ENCODE data around the gene KRTAP19-7.

KRTAP19-7 gene

DNA sequence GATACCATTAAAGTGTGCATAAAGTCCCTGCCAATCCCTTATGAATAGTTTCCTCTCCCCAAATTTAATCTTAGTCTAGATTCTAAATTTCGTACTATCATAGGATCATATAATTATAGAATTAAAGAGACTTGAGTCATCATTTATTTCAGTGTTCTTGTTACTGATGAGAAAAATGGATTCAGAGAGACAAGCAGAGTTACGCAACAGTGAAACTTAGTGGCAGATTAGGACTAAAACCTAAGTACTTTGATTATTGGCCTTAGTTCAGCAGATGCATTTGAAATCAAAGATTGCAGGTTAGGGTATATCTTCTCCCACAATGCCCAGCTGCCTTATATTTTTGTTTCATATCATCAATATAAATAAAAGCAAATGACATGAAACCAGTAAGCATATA is 843 bp upstream of the KRTAP19-7 start:
- H3K4me3 ChIP-seq (ENCODE audit: low read depth, low read length), result no peak overlapping the region
- in situ Hi-C loops (cut with HindIII; ENCODE audit: low sequenced_read_pairs), result no loop called here
- DNase-seq (ENCODE audit: low read depth), result no peak
- TF ChIP-seq CTCF (IDR thresholded peaks at IDR 0.05; ENCODE audit: low read depth, low read length, missing control alignments), result no peak

- H3K4me3 ChIP-seq (ENCODE audit: low read depth, low read length), result no peak overlapping the region
- no peak for TF ChIP-seq CTCF (IDR thresholded peaks at IDR 0.05; ENCODE audit: low read depth, low read length, missing control alignments)
- DNase-seq (ENCODE audit: low read depth), result no peak
- in situ Hi-C loops (cut with HindIII; ENCODE audit: low sequenced_read_pairs), result no loop called here
Observed at GRCh38 chr21:30555095-30555494, 6.0 kb downstream of the KRTAP19-7 start.

GRCh38 chr21:30552782-30553181 is 8.3 kb downstream of the KRTAP19-7 start:
- no peak for TF ChIP-seq CTCF (IDR thresholded peaks at IDR 0.05; ENCODE audit: low read depth, low read length, missing control alignments)
- no peak for DNase-seq (ENCODE audit: low read depth)
- H3K4me3 ChIP-seq (ENCODE audit: low read depth, low read length), result no peak overlapping the region
- in situ Hi-C loops (cut with HindIII; ENCODE audit: low sequenced_read_pairs), result no loop called here

DNA sequence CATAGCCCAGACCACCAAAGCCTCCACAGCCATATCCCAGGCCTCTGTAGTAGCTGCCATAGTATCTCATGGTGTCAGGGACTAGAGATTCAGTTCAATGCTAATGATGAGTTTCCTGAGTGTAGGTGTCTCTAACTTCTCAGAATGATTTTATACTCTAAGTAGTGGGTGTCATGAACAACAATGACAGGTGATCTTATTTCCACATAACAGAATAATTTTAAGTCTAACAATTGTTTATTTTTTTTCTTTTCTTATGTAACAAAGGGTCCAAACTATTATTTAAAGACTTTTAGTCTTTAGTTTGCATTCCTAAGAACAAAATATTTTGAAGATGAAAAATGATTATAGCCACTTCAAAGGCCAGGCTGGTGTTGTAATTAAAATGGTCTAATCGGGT is 19.4 kb downstream of the KRTAP19-7 start, which contains the start of gene KRTAP19-6:
Gene KRTAP19-6, minus strand, starts transcription at position 101 of the 400 bp plus-strand sequence. Its CDS starts 31 bp downstream, at position 70.
- no peak for DNase-seq (ENCODE audit: low read depth)
- in situ Hi-C loops (cut with HindIII; ENCODE audit: low sequenced_read_pairs), result no loop called here
- no peak within 1 kb of the TSS for H3K4me3 ChIP-seq (ENCODE audit: low read depth, low read length)
- TF ChIP-seq CTCF (IDR thresholded peaks at IDR 0.05; ENCODE audit: low read depth, low read length, missing control alignments), result no peak

- in situ Hi-C loops (cut with HindIII; ENCODE audit: low sequenced_read_pairs), result no loop called here
- no peak for DNase-seq (ENCODE audit: low read depth)
- no peak for TF ChIP-seq CTCF (IDR thresholded peaks at IDR 0.05; ENCODE audit: low read depth, low read length, missing control alignments)
- no peak overlapping the region for H3K4me3 ChIP-seq (ENCODE audit: low read depth, low read length)
Observed at GRCh38 chr21:30518876-30519275, 42.2 kb downstream of the KRTAP19-7 start.

GRCh38 chr21:30515681-30516080 is 45.4 kb downstream of the KRTAP19-7 start:
- TF ChIP-seq CTCF (IDR thresholded peaks at IDR 0.05; ENCODE audit: low read depth, low read length, missing control alignments), result no peak
- no peak overlapping the region for H3K4me3 ChIP-seq (ENCODE audit: low read depth, low read length)
- no peak for DNase-seq (ENCODE audit: low read depth)
- in situ Hi-C loops (cut with HindIII; ENCODE audit: low sequenced_read_pairs), result no loop called here
